Neural cell (in vitro differentiated cells): Measurements from ENCODE around the gene S100Z. TPM values are rescaled to one million over a fixed set of nuclear protein-coding genes. Genes with fewer than 3 reads are reported as not detected.

Experiments
- H2AFZ ChIP-seq: fragments of 200-600, 300-800 bp; sonication (generic), shearing (Covaris generic); 2 replicates; pipeline ENCODE4 v1.6.0; 2014; ENCODE audit warnings: low read depth, mild to moderate bottlenecking, antibody characterized with exemption, low read length, moderate library complexity
- H3F3A ChIP-seq: fragments of 200-600 bp; shearing (Covaris generic); 2 replicates; pipeline ENCODE4 v1.6.1; 2016; ENCODE audit warnings: mild to moderate bottlenecking, moderate library complexity, mixed read lengths, antibody characterized with exemption, low read length; ENCODE audit not compliant: insufficient read depth, poor library complexity, severe bottlenecking
- H3K27ac ChIP-seq: fragments of 200-600, 300-800 bp; sonication (generic), shearing (Covaris generic); 2 replicates; pipeline ENCODE4 v1.5.1; 2014; ENCODE audit warnings: mild to moderate bottlenecking, low read length, moderate library complexity
- H3K27me3 ChIP-seq: fragments of 300-800, 200-600 bp; sonication (generic), shearing (Covaris generic); 2 replicates; pipeline ENCODE4 v1.6.0; 2014; ENCODE audit warnings: mild to moderate bottlenecking, low read depth, low read length, moderate library complexity; ENCODE audit not compliant: insufficient read depth
- H3K36me3 ChIP-seq: fragments of 300-800, 200-600 bp; sonication (generic), shearing (Covaris generic); 2 replicates; pipeline ENCODE4 v1.5.1; 2014; ENCODE audit warnings: mild to moderate bottlenecking, antibody characterized with exemption, low read length, moderate library complexity; ENCODE audit not compliant: insufficient read depth
- H3K4me2 ChIP-seq: fragments of 300-800, 200-600 bp; sonication (generic), shearing (Covaris generic); 2 replicates; pipeline ENCODE4 v1.6.0; 2014; ENCODE audit warnings: mild to moderate bottlenecking, low read length
- H3K4me3 ChIP-seq: fragments of 300-800, 200-600 bp; sonication (generic), shearing (Covaris generic); 2 replicates; pipeline ENCODE4 v1.5.1; 2014; ENCODE audit warnings: mild to moderate bottlenecking, low read length, moderate library complexity
- H3K79me2 ChIP-seq: fragments of 200-600 bp; shearing (Covaris generic); replicated peaks from 2 replicates; pipeline ENCODE4 v1.6.0; 2014; ENCODE audit warnings: mild to moderate bottlenecking, low read length, moderate library complexity; ENCODE audit not compliant: insufficient read depth
- H3K9ac ChIP-seq: fragments of 300-800, 200-600 bp; sonication (generic), shearing (Covaris generic); 2 replicates; pipeline ENCODE4 v1.6.1; 2016; ENCODE audit warnings: mild to moderate bottlenecking, low read length, mixed read lengths
- H3K9me2 ChIP-seq: fragments of 200-600 bp; shearing (Covaris generic); 2 replicates; pipeline ENCODE4 v1.6.1; 2016; ENCODE audit warnings: mild to moderate bottlenecking, low read length, mixed read lengths; ENCODE audit not compliant: insufficient read depth
- H3K9me3 ChIP-seq: fragments of 200-600, 300-800 bp; sonication (generic), shearing (Covaris generic); 2 replicates; pipeline ENCODE4 v1.6.1; 2016; ENCODE audit warnings: mild to moderate bottlenecking, mixed run types, low read length, moderate library complexity, mixed read lengths
- H4K20me1 ChIP-seq: fragments of 200-600 bp; shearing (Covaris generic); 2 replicates; pipeline ENCODE4 v1.6.1; 2016; ENCODE audit warnings: mild to moderate bottlenecking, mixed run types; ENCODE audit not compliant: insufficient read depth
- CTCF ChIP-seq: fragments of 450-650 bp; IDR thresholded peaks from 2 replicates; pipeline ENCODE4 v1.5.1; 2014; ENCODE audit warnings: antibody characterized with exemption, mild to moderate bottlenecking, moderate library complexity; ENCODE audit not compliant: poor library complexity, severe bottlenecking
- EP300 ChIP-seq: fragments of 450-650 bp; conservative IDR thresholded peaks from 2 replicates; pipeline ENCODE4 v1.6.1; 2014; ENCODE audit warnings: antibody characterized with exemption, mild to moderate bottlenecking, moderate library complexity; ENCODE audit not compliant: poor library complexity, severe bottlenecking
- EZH2 ChIP-seq: fragments of 200-600, 300-800 bp; shearing (Covaris generic), sonication (generic); IDR thresholded peaks from 2 replicates; pipeline ENCODE4 v1.6.1; 2014; ENCODE audit warnings: antibody characterized with exemption, low read length, borderline replicate concordance, mild to moderate bottlenecking; ENCODE audit not compliant: insufficient read depth, poor library complexity, severe bottlenecking
- MXI1 ChIP-seq: fragments of 450-650 bp; conservative IDR thresholded peaks from 2 replicates; pipeline ENCODE4 v1.6.1; 2014; ENCODE audit warnings: antibody characterized with exemption, mild to moderate bottlenecking; ENCODE audit not compliant: poor library complexity, severe bottlenecking
- POLR2AphosphoS5 ChIP-seq: IDR thresholded peaks from 2 replicates; pipeline ENCODE4 v1.6.1; 2012
- RAD21 ChIP-seq: fragments of 450-650 bp; conservative IDR thresholded peaks from 2 replicates; pipeline ENCODE4 v1.6.1; 2014; ENCODE audit warnings: antibody characterized with exemption, mild to moderate bottlenecking, moderate library complexity
- SMC3 ChIP-seq: fragments of 450-650 bp; conservative IDR thresholded peaks from 2 replicates; pipeline ENCODE4 v1.6.1; 2014; ENCODE audit warnings: antibody characterized with exemption, mild to moderate bottlenecking, moderate library complexity; ENCODE audit not compliant: poor library complexity
- TAF1 ChIP-seq: IDR thresholded peaks from 2 replicates; pipeline ENCODE4 v1.6.1; 2012; ENCODE audit warnings: low read depth
- polyA plus RNA-seq: library from polyadenylated mRNA; depleted of rRNA; stranded (reverse); fragments of >200 nt; gene quantifications from 2 replicates; pipeline ENCODE4 v1.2.3, GENCODE V29; 2014
- TF ChIP-seq, protein P1 (sequence below): IDR thresholded peaks from 2 replicates; pipeline ENCODE4 v1.6.1; 2012; ENCODE audit warnings: borderline replicate concordance

The S100Z gene
- polyA plus RNA-seq, 1 donor from 2014 or later: not detected

GRCh38 chr5:76942581-76942980 lies 92.8 kb downstream of the S100Z start:
- H3F3A ChIP-seq: no peaks in the 10 kb centered on the region
- H3K36me3 ChIP-seq: no peaks in the 10 kb centered on the region
- H3K4me2 ChIP-seq: no peak overlapping the region
- H3K9me2 ChIP-seq: no peaks in the 10 kb centered on the region
- H3K79me2 ChIP-seq: no peaks in the 10 kb centered on the region
- H3K27me3 ChIP-seq: no peaks in the 10 kb centered on the region
- H3K27ac ChIP-seq: no peak overlapping the region
- no peak overlapping the region for H3K9ac ChIP-seq
- no peak overlapping the region for H2AFZ ChIP-seq
- TF ChIP-seq TAF1 (no peak), EP300 (no peak), SMC3 (no peak), EZH2 (no peak), CTCF (no peak), MXI1 (no peak), RAD21 (no peak), POLR2AphosphoS5 (no peak)
- TF ChIP-seq, protein P1, sequence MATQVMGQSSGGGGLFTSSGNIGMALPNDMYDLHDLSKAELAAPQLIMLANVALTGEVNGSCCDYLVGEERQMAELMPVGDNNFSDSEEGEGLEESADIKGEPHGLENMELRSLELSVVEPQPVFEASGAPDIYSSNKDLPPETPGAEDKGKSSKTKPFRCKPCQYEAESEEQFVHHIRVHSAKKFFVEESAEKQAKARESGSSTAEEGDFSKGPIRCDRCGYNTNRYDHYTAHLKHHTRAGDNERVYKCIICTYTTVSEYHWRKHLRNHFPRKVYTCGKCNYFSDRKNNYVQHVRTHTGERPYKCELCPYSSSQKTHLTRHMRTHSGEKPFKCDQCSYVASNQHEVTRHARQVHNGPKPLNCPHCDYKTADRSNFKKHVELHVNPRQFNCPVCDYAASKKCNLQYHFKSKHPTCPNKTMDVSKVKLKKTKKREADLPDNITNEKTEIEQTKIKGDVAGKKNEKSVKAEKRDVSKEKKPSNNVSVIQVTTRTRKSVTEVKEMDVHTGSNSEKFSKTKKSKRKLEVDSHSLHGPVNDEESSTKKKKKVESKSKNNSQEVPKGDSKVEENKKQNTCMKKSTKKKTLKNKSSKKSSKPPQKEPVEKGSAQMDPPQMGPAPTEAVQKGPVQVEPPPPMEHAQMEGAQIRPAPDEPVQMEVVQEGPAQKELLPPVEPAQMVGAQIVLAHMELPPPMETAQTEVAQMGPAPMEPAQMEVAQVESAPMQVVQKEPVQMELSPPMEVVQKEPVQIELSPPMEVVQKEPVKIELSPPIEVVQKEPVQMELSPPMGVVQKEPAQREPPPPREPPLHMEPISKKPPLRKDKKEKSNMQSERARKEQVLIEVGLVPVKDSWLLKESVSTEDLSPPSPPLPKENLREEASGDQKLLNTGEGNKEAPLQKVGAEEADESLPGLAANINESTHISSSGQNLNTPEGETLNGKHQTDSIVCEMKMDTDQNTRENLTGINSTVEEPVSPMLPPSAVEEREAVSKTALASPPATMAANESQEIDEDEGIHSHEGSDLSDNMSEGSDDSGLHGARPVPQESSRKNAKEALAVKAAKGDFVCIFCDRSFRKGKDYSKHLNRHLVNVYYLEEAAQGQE: no peak
- no peaks in the 10 kb centered on the region for H4K20me1 ChIP-seq
- no peak overlapping the region for H3K4me3 ChIP-seq
- H3K9me3 ChIP-seq: no peaks in the 10 kb centered on the region

DNA sequence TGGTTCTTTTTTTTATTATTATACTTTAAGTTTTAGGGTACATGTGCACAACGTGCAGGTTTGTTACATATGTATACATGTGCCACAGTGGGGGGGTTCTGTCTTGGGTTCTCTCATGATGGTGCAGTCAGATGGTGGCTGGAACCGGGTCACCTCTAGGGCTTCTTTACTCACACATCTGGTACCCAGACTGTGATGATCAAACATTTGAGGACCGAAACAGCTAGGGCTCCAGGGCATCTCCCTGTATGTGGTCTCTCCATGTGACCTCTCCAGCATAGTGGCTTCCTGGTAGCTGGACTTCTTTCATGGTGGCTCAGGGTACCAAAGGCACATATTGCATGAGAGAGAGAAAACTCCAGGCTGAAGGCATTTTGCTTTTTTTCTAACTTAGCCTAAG lies 93.2 kb downstream of the S100Z start:
- Histone ChIP-seq H3K36me3 (no peaks in the 10 kb centered on the region), H3K9me2 (no peaks in the 10 kb centered on the region), H2AFZ (no peak overlapping the region), H3K27ac (no peak overlapping the region), H3K79me2 (no peaks in the 10 kb centered on the region), H3K27me3 (no peaks in the 10 kb centered on the region), H3K9ac (no peak overlapping the region), H3K4me3 (no peak overlapping the region), H3K4me2 (no peak overlapping the region), H3K9me3 (no peaks in the 10 kb centered on the region), H3F3A (no peaks in the 10 kb centered on the region), H4K20me1 (no peaks in the 10 kb centered on the region)
- TF ChIP-seq EP300: no peak
- TF ChIP-seq EZH2: no peak
- no peak for TF ChIP-seq MXI1
- no peak for TF ChIP-seq TAF1
- TF ChIP-seq, protein P1: no peak
- no peak for TF ChIP-seq CTCF
- TF ChIP-seq POLR2AphosphoS5: no peak
- TF ChIP-seq RAD21: no peak
- no peak for TF ChIP-seq SMC3
